HepG2 (cell line): ENCODE measurements around the gene PIGV.

ENCODE experiments used
- CREB1 ChIP-seq, 2 experiments: fragments of 450-650 bp in 1 of 2; IDR thresholded peaks; 2 replicates each; pipeline ENCODE4 v1.6.1; 2016 to 2017; ENCODE audit warnings: control low read depth in 1 of 2, mild to moderate bottlenecking in 1 of 2, missing compliant biosample characterization in 1 of 2, missing genetic modification characterization in 1 of 2
- NFIC ChIP-seq: IDR thresholded peaks from 2 replicates; pipeline ENCODE4 v1.6.1; 2012; ENCODE audit warnings: mild to moderate bottlenecking, low read length, inconsistent platforms
- PRPF4 ChIP-seq: fragments of 200-400 bp; formaldehyde crosslinking; IDR thresholded peaks from 2 replicates; pipeline ENCODE4 v1.6.1; 2016; ENCODE audit warnings: low read length, low read depth; ENCODE audit not compliant: poor library complexity, severe bottlenecking
- SMYD3 ChIP-seq: sonication (generic); formaldehyde crosslinking; IDR thresholded peaks from 2 replicates; pipeline ENCODE4 v1.8.1; 2023; ENCODE audit warnings: mild to moderate bottlenecking, missing genetic modification reagents
- ZBTB42 ChIP-seq: sonication (generic); formaldehyde crosslinking; IDR thresholded peaks from 2 replicates; pipeline ENCODE4 v1.5.0; 2020; ENCODE audit warnings: mild to moderate bottlenecking, missing genetic modification reagents
- ZNF768 ChIP-seq: sonication (generic); formaldehyde crosslinking; IDR thresholded peaks from 2 replicates; pipeline ENCODE4 v1.4.0; 2020; ENCODE audit warnings: missing genetic modification reagents
- TF ChIP-seq, protein P1 (sequence below): sonication (generic); formaldehyde crosslinking; IDR thresholded peaks from 2 replicates; pipeline ENCODE4 v1.5.0; 2020; ENCODE audit warnings: mild to moderate bottlenecking, missing genetic modification reagents, moderate library complexity

DNA sequence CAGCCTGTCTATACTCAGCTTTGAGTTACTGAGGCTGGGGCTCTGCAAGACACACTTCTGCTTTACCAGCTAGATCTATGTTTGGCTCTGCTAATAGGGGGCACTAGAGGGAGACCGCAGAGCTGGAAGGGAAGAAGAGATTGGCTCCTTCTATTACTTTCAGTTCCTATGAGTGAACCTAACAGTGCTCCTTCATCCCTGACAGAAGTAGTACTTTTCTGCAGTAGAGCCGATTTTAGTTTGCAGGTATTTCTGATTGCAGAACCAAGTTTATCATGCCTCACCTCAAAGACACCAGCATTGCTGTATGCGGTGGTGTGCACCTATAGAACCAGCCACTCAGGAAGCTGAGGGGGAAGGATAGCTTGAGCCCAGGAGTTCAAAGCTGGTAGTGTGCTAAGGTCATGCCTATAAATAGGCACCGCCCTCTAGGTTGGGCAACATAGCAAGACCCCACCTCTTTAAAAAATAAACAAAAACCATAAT, 33.1 kb downstream of the PIGV start:
- TF ChIP-seq PRPF4 (no peak), NFIC (no peak), SMYD3 (CRISPR knock-in tag) (no peak), CREB1 (IDR thresholded peaks at IDR 0.05) (no peak), CREB1 (CRISPR knock-in tag; IDR thresholded peaks at IDR 0.05) (no peak), ZNF768 (CRISPR knock-in tag) (no peak), ZBTB42 (CRISPR knock-in tag) (no peak)
- TF ChIP-seq, protein P1, sequence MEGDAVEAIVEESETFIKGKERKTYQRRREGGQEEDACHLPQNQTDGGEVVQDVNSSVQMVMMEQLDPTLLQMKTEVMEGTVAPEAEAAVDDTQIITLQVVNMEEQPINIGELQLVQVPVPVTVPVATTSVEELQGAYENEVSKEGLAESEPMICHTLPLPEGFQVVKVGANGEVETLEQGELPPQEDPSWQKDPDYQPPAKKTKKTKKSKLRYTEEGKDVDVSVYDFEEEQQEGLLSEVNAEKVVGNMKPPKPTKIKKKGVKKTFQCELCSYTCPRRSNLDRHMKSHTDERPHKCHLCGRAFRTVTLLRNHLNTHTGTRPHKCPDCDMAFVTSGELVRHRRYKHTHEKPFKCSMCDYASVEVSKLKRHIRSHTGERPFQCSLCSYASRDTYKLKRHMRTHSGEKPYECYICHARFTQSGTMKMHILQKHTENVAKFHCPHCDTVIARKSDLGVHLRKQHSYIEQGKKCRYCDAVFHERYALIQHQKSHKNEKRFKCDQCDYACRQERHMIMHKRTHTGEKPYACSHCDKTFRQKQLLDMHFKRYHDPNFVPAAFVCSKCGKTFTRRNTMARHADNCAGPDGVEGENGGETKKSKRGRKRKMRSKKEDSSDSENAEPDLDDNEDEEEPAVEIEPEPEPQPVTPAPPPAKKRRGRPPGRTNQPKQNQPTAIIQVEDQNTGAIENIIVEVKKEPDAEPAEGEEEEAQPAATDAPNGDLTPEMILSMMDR (CRISPR knock-in tag): peak; percentile 45
